ENCODE results near the gene CAP2. TPM values are rescaled to one million over a fixed set of nuclear protein-coding genes. Genes with fewer than 3 reads are reported as not detected.
A peak's percentile ranks its signal among the peaks of the same experiment; 100 is the strongest.

The CAP2 gene
- total RNA-seq (2021) (7.2 to 10.9 TPM (median 10.6 TPM) in 3 replicates), Bru-seq, nascent RNA (percentile 64 among the genes with signal in this experiment)
- long read RNA-seq, experiment 1, transcript CAP2-201 (13 exons, 3,316 nt), result major isoform, 32 of 48 reads
- long read RNA-seq, experiment 1, partial matches to known transcripts, result 4 of 48 reads
- long read RNA-seq, experiment 1, other reads (novel, unspliced or antisense), result 9 of 48 reads
- long read RNA-seq, experiment 2, partial matches to known transcripts, result 7 of 18 reads
- long read RNA-seq, experiment 2, other reads (novel, unspliced or antisense), result 9 of 18 reads
- long read RNA-seq, experiment 3, transcript CAP2-201 (13 exons, 3,316 nt), result major isoform, 8 of 11 reads
- long read RNA-seq, experiment 3, partial matches to known transcripts, result 1 of 11 reads
- long read RNA-seq, experiment 3, other reads (novel, unspliced or antisense), result 2 of 11 reads

GRCh38 chr6:17392978-17393891 is at the start of gene CAP2:
Gene CAP2, plus strand, starts transcription at chr6:17393595. Its CDS starts 27,961 bp downstream, at chr6:17421556.
- H3K4me3 Mint-ChIP-seq, result peak within 1 kb of the TSS; percentile 91
- ChIA-PET POLR2A (interaction anchor here (0.5 to 1.8 kb wide), 4 partner anchors 11 to 320 kb away, joined by 3 to 7 read pairs (median 4); partner anchors contain the start of gene RBM24), CTCF (interaction anchor here (0.7 to 1.4 kb wide), 2 partner anchors 191 to 193 kb away, joined by 3 to 6 read pairs; no protein-coding TSS in a partner anchor)
- peaks cover 14% of the 10 kb centered on the region for H3K9me3 Mint-ChIP-seq
- H3K4me1 Mint-ChIP-seq, result peaks cover 17% of the 10 kb centered on the region
- ATAC-seq (peak; percentile 93), DNase-seq (ENCODE audit: low spot score) (peak; percentile 82)
- H3K27me3 Mint-ChIP-seq (ENCODE audit: low read depth), result no peaks in the 10 kb centered on the region; the same call in 1 of the 2 replicates
- H3K36me3 Mint-ChIP-seq, result peaks cover 12% of the 10 kb centered on the region
- peak within 1 kb of the TSS; percentile 98 for H3K27ac Mint-ChIP-seq
- TF ChIP-seq ATF6 (CRISPR knock-in tag; IDR thresholded peaks at IDR 0.05) (no peak), CDX4 (CRISPR knock-in tag; IDR thresholded peaks at IDR 0.05; ENCODE audit: borderline replicate concordance) (no peak), AR (CRISPR knock-in tag; IDR thresholded peaks at IDR 0.05) (no peak), MAX (CRISPR knock-in tag; IDR thresholded peaks at IDR 0.05) (peak; percentile 50; the same call in 1 of the 2 replicates), ZNF138 (CRISPR knock-in tag; conservative IDR thresholded peaks at IDR 0.05) (no peak), SOX15 (CRISPR knock-in tag; IDR thresholded peaks at IDR 0.05) (no peak), ZBTB43 (CRISPR knock-in tag; IDR thresholded peaks at IDR 0.05) (no peak), ATF3 (CRISPR knock-in tag; conservative IDR thresholded peaks at IDR 0.05) (no peak), KAT7 (CRISPR knock-in tag; IDR thresholded peaks at IDR 0.05; ENCODE audit: borderline replicate concordance) (0 out of 2 replicates have a peak, but pooled peaks have one; percentile 25), ETV6 (CRISPR knock-in tag; IDR thresholded peaks at IDR 0.05) (0 out of 2 replicates have a peak, but pooled peaks have one; percentile 71), CREM (CRISPR knock-in tag; IDR thresholded peaks at IDR 0.05) (no peak), OVOL2 (CRISPR knock-in tag; IDR thresholded peaks at IDR 0.05; ENCODE audit: borderline replicate concordance) (no peak), E2F4 (CRISPR knock-in tag; IDR thresholded peaks at IDR 0.05; ENCODE audit: borderline replicate concordance, low read depth) (no peak), NR2C2 (CRISPR knock-in tag; IDR thresholded peaks at IDR 0.05) (no peak), NFE2L1 (CRISPR knock-in tag; IDR thresholded peaks at IDR 0.05) (0 out of 2 replicates have a peak, but pooled peaks have one; percentile 34), GABPB1 (CRISPR knock-in tag; IDR thresholded peaks at IDR 0.05) (no peak; the same call in 1 of the 2 replicates), TEAD1 (CRISPR knock-in tag; IDR thresholded peaks at IDR 0.05) (peak; percentile 65), CTCF (IDR thresholded peaks at IDR 0.05) (no peak), ZNF317 (CRISPR knock-in tag; IDR thresholded peaks at IDR 0.05; ENCODE audit: borderline replicate concordance, low read depth) (no peak), RELA (CRISPR knock-in tag; IDR thresholded peaks at IDR 0.05; ENCODE audit: borderline replicate concordance) (no peak), CBFB (CRISPR knock-in tag; IDR thresholded peaks at IDR 0.05; ENCODE audit: low read depth) (no peak), ZNF263 (CRISPR knock-in tag; IDR thresholded peaks at IDR 0.05; ENCODE audit: low read depth) (peak; percentile 90), NFYB (CRISPR knock-in tag; conservative IDR thresholded peaks at IDR 0.05; ENCODE audit: low read depth) (no peak)
